CD4-positive, alpha-beta T cell treated with Interleukin-12 subunit alpha and Interleukin-12 subunit beta, for 1 hour (primary cell): Measurements from ENCODE around the gene TRIM71.

Experiments
- DNase-seq: peaks from one replicate; pipeline ENCODE4 v3.0.0-alpha.2; 2020

The TRIM71 gene

GRCh38 chr3:32946973-32947788, 129.4 kb downstream of the TRIM71 start:
- DNase-seq, result no peak
